SK-N-SH treated with all-trans-retinoic acid at 6 μM for 48 hours (cell line): ENCODE measurements around the gene SUPT3H.

Source experiments
- ESRRG ChIP-seq: fragments of 250-450 bp; sonication (Bioruptor Pico); IDR thresholded peaks from 2 replicates; pipeline ENCODE4 v1.6.1; 2021; ENCODE audit warnings: mild to moderate bottlenecking
- PATZ1 ChIP-seq: fragments of 250-450 bp; sonication (Bioruptor Pico); IDR thresholded peaks from 2 replicates; pipeline ENCODE4 v1.8.0; 2020; ENCODE audit warnings: mild to moderate bottlenecking, moderate library complexity, borderline replicate concordance
- TOX ChIP-seq: fragments of 250-450 bp; sonication (Bioruptor Pico); IDR thresholded peaks from 2 replicates; pipeline ENCODE4 v1.8.0; 2021; ENCODE audit warnings: mild to moderate bottlenecking, moderate library complexity, borderline replicate concordance
- ZNF565 ChIP-seq: fragments of 450-650 bp; formaldehyde crosslinking; conservative IDR thresholded peaks from 2 replicates; pipeline ENCODE4 v1.5.0; 2020; ENCODE audit warnings: low read depth, mild to moderate bottlenecking, moderate library complexity

GRCh38 chr6:44843734-44844133 is 534.0 kb downstream of the SUPT3H start:
- TF ChIP-seq ESRRG (CRISPR knock-in tag) = no peak
- no peak for TF ChIP-seq ZNF565
- no peak for TF ChIP-seq TOX (CRISPR knock-in tag)
- TF ChIP-seq PATZ1 (CRISPR knock-in tag) = no peak
